OCI-LY7 (cell line): ENCODE data around the gene ADAM15.

Experiments
- CTCF ChIP-seq: fragments of 200-600 bp; sonication (generic); conservative IDR thresholded peaks from 2 replicates; pipeline ENCODE4 v1.5.1; 2014; ENCODE audit warnings: mild to moderate bottlenecking, antibody characterized with exemption, low read length, moderate library complexity, mixed read lengths
- EZH2phosphoT487 ChIP-seq: fragments of 200-600 bp; sonication (generic); IDR thresholded peaks from 2 replicates; pipeline ENCODE4 v1.6.1; 2018; ENCODE audit warnings: low read depth, borderline replicate concordance, mild to moderate bottlenecking, mixed run types, antibody characterized with exemption, low read length, moderate library complexity, mixed read lengths

- TF ChIP-seq EZH2phosphoT487 (no peak), CTCF (no peak)
Measured at GRCh38 chr1:155048449-155049334, 2.4 kb upstream of the ADAM15 start.
